Measurements from ENCODE around the gene ARL8B.
"Not testable (repeated sequence)": the region's sequence is repeated elsewhere in the genome, so short reads cannot be mapped to it uniquely, and the experiment has no call there.

The ARL8B gene

GRCh38 chr3:5122030-5122740 is at the start of gene ARL8B:
Gene ARL8B (plus strand): TSS chr3:5122292. CDS start chr3:5122466, 174 bp downstream.
- DNase-seq = peak; percentile 56 to 78

GRCh38 chr3:5073374-5074085 is 48.6 kb upstream of the ARL8B start:
- no peak for DNase-seq

GRCh38 chr3:5078151-5078550 is 43.9 kb upstream of the ARL8B start:
- DNase-seq = peak; percentile 11 to 19

- DNase-seq = no peak
These were observed 42.3 kb upstream of the ARL8B start for GRCh38 chr3:5079761-5080160.

GRCh38 chr3:5080779-5081550 is 41.1 kb upstream of the ARL8B start:
- DNase-seq = no peak

- not testable (repeated sequence) for DNase-seq
These were observed 39.9 kb upstream of the ARL8B start for GRCh38 chr3:5081973-5082788.

GRCh38 chr3:5082789-5083115 is 39.3 kb upstream of the ARL8B start:
- no peak for DNase-seq

GRCh38 chr3:5084224-5084623 is 37.9 kb upstream of the ARL8B start:
- no peak for DNase-seq

- no peak for DNase-seq
These were observed 35.4 kb upstream of the ARL8B start for GRCh38 chr3:5086708-5087107.

GRCh38 chr3:5087209-5087608 is 34.9 kb upstream of the ARL8B start:
- DNase-seq = no peak

- no peak for DNase-seq
These were observed 31.9 kb upstream of the ARL8B start for GRCh38 chr3:5090197-5090596.

GRCh38 chr3:5092018-5092417 is 30.1 kb upstream of the ARL8B start:
- no peak for DNase-seq

- DNase-seq = peak in 1 of 2 experiments; percentile 38
These were observed 28.4 kb upstream of the ARL8B start for GRCh38 chr3:5093731-5094130.

- no peak for DNase-seq
These were observed 26.2 kb upstream of the ARL8B start for GRCh38 chr3:5095886-5096285.

- DNase-seq = no peak
These were observed 25.6 kb upstream of the ARL8B start for GRCh38 chr3:5096336-5097008.

GRCh38 chr3:5098346-5098745 is 23.7 kb upstream of the ARL8B start:
- no peak for DNase-seq

- DNase-seq = no peak
These were observed 19.6 kb upstream of the ARL8B start for GRCh38 chr3:5102532-5102931.

GRCh38 chr3:5103743-5104142 is 18.3 kb upstream of the ARL8B start:
- no peak for DNase-seq

- DNase-seq = no peak
These were observed 17.0 kb upstream of the ARL8B start for GRCh38 chr3:5105050-5105449.

- DNase-seq = not testable (repeated sequence)
These were observed 15.7 kb upstream of the ARL8B start for GRCh38 chr3:5106371-5106770.

- not testable (repeated sequence) for DNase-seq
These were observed 15.2 kb upstream of the ARL8B start for GRCh38 chr3:5106933-5107334.

GRCh38 chr3:5110337-5110736 is 11.8 kb upstream of the ARL8B start:
- no peak for DNase-seq
